Left ventricle myocardium inferior (tissue), 1 donor: ENCODE measurements around the gene IFNA13. TPM values are rescaled to one million over a fixed set of nuclear protein-coding genes. Genes with fewer than 3 reads are reported as not detected.

Experiments
- DNase-seq: peaks from one replicate; pipeline ENCODE4 v3.0.0-alpha.2; 2020
- H3K27ac ChIP-seq: fragments of 200-600 bp; replicated peaks from 2 replicates; pipeline ENCODE4 v1.8.0; 2021
- H3K27me3 ChIP-seq: fragments of 200-600 bp; 2 replicates; pipeline ENCODE4 v1.8.0; 2021; ENCODE audit warnings: low read depth
- H3K36me3 ChIP-seq: fragments of 200-600 bp; 2 replicates; pipeline ENCODE4 v1.8.0; 2021
- H3K4me1 ChIP-seq: fragments of 200-600 bp; 2 replicates; pipeline ENCODE4 v1.8.0; 2021
- H3K4me3 ChIP-seq: fragments of 200-600 bp; 2 replicates; pipeline ENCODE4 v1.8.0; 2021; ENCODE audit warnings: mild to moderate bottlenecking, moderate library complexity
- H3K9me3 ChIP-seq: fragments of 200-600 bp; replicated peaks from 2 replicates; pipeline ENCODE4 v1.8.0; 2021
- CTCF ChIP-seq: fragments of 200-600 bp; IDR thresholded peaks from 2 replicates; pipeline ENCODE4 v1.8.0; 2021; ENCODE audit warnings: antibody characterized with exemption, mild to moderate bottlenecking, borderline replicate concordance
- intact Hi-C: fragments of 100-400 bp; cut with micrococcal nuclease; formaldehyde crosslinking; loops from one replicate; pipeline ENCODE4 v1.11.0; 2022
- total RNA-seq: library from RNA; stranded (reverse); fragmentation: NEBNext Ultra II Directional; extraction: Animal tissue kit (Norgen Biotek cat#: 25700); gene quantifications from one replicate; pipeline ENCODE4 v1.2.1, GENCODE V29; 2021
- donor health status: DM: no; HTN: yes; CAD: no; lungs with severe emphysema.

The IFNA13 gene
- total RNA-seq, 1 donor from 2014 or later: not detected

GRCh38 chr9:21348430-21348970, 19.4 kb downstream of the IFNA13 start:
- H3K9me3 ChIP-seq: peaks cover 12% of the 10 kb centered on the region
- no peaks in the 10 kb centered on the region for H3K4me1 ChIP-seq
- H3K27me3 ChIP-seq: peaks cover 30% of the 10 kb centered on the region
- H3K36me3 ChIP-seq: no peaks in the 10 kb centered on the region
- DNase-seq: no peak
- intact Hi-C loops: no loop called here
- H3K27ac ChIP-seq: no peak overlapping the region
- no peak overlapping the region for H3K4me3 ChIP-seq
- no peak for TF ChIP-seq CTCF

GRCh38 chr9:21340735-21341134, 27.1 kb downstream of the IFNA13 start:
- DNase-seq: no peak
- peaks cover 2% of the 10 kb centered on the region for H3K4me1 ChIP-seq
- H3K4me3 ChIP-seq: no peak overlapping the region
- H3K27ac ChIP-seq: no peak overlapping the region
- no peaks in the 10 kb centered on the region for H3K36me3 ChIP-seq
- TF ChIP-seq CTCF: no peak
- intact Hi-C loops: no loop called here
- H3K9me3 ChIP-seq: peaks cover 8% of the 10 kb centered on the region
- H3K27me3 ChIP-seq: peaks cover 18% of the 10 kb centered on the region

GRCh38 chr9:21336457-21336856, 31.4 kb downstream of the IFNA13 start:
- peaks cover 10% of the 10 kb centered on the region for H3K36me3 ChIP-seq
- no peaks in the 10 kb centered on the region for H3K27me3 ChIP-seq
- no peaks in the 10 kb centered on the region for H3K9me3 ChIP-seq
- H3K4me1 ChIP-seq: peaks cover 43% of the 10 kb centered on the region
- H3K4me3 ChIP-seq: no peak overlapping the region
- DNase-seq: no peak
- no peak overlapping the region for H3K27ac ChIP-seq
- no peak for TF ChIP-seq CTCF
- intact Hi-C loops: no loop called here

GRCh38 chr9:21334701-21335632, 32.9 kb downstream of the IFNA13 start, which contains the start of gene KLHL9:
Gene KLHL9 (minus strand): TSS chr9:21335404. CDS start chr9:21334859, 545 bp downstream.
- Histone ChIP-seq H3K36me3 (peaks cover 10% of the 10 kb centered on the region), H3K4me3 (peak within 1 kb of the TSS; percentile 82)
- intact Hi-C loops: no loop called here

GRCh38 chr9:21333226-21333625, 34.6 kb downstream of the IFNA13 start:
- Histone ChIP-seq H3K36me3 (peaks cover 10% of the 10 kb centered on the region), H3K4me3 (peak overlapping the region; percentile 82), H3K27ac (no peak overlapping the region), H3K9me3 (no peaks in the 10 kb centered on the region), H3K27me3 (no peaks in the 10 kb centered on the region), H3K4me1 (peaks cover 75% of the 10 kb centered on the region)
- intact Hi-C loops: no loop called here
- DNase-seq: no peak
- TF ChIP-seq CTCF: no peak

More at GRCh38 chr9:21334701-21335632, 32.9 kb downstream of the IFNA13 start, which contains the start of gene KLHL9:
- peak within 1 kb of the TSS; percentile 93 for H3K27ac ChIP-seq
- DNase-seq: peak; percentile 93
- no peak for TF ChIP-seq CTCF
- H3K9me3 ChIP-seq: no peaks in the 10 kb centered on the region
- H3K4me1 ChIP-seq: peaks cover 58% of the 10 kb centered on the region
- H3K27me3 ChIP-seq: no peaks in the 10 kb centered on the region
